Ecto neural progenitor cell (in vitro differentiated cells): ENCODE measurements around the gene C12orf60.
"Not testable (repeated sequence)": the region's sequence is repeated elsewhere in the genome, so short reads cannot be mapped to it uniquely, and the experiment has no call there.

Experiments used
- DNase-seq: peaks from one replicate; pipeline ENCODE4 v3.0.0-alpha.2; 2018; ENCODE audit warnings: low spot score

Gene C12orf60, protein sequence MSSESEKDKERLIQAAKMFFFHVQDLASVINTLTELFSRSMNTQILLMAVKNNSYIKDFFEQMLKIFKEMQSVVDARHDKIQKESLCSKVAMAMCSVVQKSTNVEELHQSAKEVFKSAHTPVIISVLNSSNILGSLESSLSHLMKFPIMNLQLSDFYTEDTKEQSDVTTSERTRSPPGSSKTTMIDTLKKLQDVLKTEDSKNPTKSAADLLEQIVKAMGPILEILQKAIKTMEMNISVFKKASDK

DNA sequence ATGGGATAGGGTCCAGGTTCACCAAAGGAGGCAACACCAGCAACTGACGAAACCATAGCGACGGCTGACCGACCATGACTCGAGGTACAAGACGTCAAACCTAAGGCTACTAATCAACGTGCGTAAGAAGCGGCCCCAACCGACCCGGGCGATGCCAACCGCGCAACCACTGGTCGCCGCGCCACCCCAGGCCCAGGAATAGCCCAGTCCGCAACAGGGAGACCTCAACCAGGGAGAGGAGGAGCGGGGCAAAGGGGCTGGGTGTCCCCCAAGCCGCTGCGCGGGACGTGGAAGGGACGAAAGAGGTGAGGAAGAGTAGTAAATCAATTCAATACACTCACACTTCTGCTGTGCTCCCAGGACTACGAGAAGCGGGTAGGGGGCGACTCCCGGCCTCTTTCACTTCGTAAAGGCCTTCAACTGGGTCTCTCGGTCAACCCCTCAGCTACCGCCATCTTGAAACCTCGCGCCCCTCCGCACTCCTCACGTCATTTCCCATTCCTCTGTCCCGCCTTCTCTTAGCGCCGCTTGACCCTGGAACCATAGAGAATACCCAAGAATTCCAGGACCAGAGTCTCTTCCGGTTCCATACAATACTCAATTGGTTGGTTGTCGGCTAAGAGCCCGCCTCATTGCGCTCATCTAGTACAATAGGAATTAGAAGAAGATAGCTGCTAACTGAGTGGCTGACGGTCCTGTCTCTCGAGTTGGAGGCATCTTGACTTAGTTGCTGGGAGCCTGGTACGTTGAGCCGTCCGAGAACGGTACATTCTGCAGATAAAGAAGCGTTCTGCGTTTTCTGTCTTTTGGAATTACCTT is at the start of gene C12orf60, which contains the start of gene WBP11:
Gene C12orf60, plus strand, starts transcription at position 660 of the 819 bp plus-strand sequence. CDS start 19,266 bp downstream, outside the sequence.
Gene WBP11, minus strand, starts transcription at position 468 of the 819 bp plus-strand sequence. CDS start 2,095 bp downstream, outside the sequence.
- peak; percentile 92 for DNase-seq

DNA sequence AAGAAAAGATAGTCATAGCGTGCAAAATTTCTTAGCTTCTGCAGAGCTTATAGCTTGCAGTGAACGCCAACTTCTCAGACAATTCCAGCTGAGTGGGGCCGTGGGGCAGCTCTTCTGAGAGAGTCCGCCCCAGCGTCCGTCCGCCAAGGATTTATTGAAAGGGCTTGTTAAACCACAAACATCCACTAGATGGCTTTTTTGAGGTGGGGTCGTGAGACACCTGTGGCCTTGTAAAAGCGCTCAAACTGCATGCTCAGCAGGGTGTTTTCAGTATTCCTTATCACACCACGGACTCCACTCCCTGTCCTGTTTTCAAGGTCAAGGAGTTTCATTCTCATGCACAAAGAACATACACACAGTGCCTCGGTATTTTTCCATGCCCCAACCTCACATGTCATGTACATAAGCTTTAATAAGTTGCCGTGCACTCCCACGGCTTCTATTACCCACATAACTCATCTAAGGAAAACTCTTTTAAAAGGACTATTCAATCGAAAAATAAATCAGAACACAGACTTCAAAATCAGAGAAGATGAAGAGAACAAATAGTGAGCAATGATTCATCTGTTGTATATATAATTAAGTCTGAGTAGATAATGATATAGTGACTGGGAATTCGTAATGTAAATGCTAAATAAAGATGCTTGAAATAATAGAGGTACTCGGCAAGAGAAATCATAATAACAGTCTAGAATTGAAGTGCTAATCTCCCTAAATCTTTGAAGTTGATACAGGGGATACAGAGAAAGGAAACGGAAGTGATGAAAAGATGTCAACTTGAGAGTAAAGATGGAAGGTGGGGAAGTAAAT is 46.9 kb upstream of the C12orf60 start:
- DNase-seq: peak; percentile 66

DNA sequence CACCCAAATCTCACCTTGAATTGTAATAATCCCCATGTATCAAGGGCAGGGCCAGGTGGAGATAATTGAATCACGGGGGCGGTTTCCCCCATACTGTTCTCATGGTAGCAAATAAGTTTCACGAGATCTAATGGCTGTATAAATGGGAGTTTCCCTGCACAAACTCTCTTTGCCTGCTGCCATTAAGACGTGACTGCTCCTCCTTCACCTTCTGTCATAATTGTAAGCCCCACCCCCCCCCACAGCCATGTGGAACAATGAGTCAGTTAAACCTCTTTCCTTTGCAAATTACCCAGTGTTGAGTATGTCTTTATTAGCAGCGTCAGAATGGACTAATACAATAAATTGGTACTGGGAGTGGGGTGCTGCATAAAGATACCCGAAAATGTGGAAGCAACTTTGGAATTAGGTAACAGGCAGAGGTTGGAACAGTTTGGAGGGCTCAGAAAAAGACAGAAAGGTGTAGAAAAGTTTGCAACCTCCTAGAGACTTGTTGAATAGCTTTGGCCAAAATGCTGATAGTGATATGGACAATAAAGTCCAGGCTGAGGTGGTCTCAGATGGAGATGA is 43.7 kb upstream of the C12orf60 start:
- not testable (repeated sequence) for DNase-seq

DNA sequence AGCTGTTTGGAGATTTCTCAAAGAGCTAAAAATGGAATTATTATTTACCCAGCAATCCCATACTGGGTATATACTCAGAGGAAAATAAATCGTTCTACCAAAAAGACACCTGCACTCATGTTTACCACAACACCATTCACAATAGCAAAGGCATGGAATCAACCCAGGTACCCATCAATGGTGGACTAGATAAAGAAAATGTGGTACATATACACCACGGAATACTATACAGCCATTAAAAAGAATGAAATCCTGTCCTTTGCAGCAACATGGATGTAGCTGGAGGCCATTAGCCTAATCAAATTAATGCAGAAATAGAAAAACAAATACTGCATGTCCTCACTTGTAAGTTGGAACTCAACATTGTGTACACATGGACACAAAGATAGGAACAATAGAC is 38.1 kb upstream of the C12orf60 start:
- no peak for DNase-seq

DNA sequence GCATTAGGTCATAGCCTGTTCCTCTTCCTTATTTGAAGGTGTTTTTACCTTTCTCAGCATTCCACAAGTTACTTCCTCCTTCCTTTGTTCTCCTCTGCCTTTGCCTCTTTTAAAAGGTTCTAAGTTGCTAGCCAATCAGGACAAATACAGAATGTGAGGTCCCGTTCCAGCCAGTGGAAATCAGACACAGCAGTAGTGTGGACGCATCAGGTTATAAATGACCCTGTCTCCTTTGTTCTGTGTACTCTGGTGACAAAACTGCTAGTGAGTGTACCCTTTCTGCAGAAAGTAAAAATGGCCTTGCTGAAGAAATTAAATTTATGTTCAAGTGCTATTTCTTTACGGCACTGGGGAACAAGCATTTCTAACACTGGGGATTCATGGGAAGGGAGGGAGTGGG is 37.5 kb upstream of the C12orf60 start:
- not testable (repeated sequence) for DNase-seq

DNA sequence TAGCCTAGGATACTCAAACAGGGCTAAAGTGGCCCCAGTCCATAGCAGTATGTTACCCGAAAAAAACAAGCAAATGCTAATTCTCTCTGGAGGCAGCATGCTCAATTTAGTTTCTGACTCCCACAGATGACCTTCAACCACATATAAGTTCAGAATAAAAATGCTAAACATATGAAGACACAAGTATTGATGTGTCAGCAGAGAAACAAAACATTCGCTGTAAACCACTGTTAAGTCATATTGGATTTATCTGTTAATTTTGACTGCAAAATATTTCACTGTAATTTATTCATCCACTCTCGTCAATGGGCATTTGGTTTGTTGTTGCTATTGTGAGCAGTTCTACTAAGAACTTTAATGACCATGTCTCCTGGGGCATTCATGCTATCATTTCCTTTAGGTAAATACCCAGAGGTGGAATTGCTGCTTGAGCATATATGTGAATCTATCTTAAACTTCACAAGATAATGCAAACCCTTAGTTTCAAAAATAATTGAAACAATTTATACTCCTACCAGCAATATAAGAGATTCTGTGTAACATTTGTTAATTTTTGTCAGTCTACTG is 36.7 kb upstream of the C12orf60 start:
- DNase-seq: no peak

DNA sequence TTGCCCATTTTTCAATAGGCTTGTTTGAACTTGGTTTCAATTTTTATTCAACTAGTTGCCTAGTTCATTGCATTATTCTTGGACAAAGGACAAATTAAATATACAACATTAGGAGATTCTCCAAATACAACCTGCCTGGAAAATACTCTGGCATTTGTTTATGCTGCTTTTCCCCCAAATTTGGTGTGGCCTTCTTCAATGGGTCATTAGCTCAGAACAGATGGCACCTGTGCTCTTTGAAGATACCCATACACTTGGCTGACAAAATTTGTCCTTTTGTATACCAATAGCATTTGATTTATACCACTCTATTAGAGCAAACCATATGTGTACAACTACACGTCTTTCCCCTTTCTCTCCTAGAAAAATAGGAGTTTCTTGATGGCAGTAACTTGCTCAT is 35.9 kb upstream of the C12orf60 start:
- DNase-seq: no peak

DNA sequence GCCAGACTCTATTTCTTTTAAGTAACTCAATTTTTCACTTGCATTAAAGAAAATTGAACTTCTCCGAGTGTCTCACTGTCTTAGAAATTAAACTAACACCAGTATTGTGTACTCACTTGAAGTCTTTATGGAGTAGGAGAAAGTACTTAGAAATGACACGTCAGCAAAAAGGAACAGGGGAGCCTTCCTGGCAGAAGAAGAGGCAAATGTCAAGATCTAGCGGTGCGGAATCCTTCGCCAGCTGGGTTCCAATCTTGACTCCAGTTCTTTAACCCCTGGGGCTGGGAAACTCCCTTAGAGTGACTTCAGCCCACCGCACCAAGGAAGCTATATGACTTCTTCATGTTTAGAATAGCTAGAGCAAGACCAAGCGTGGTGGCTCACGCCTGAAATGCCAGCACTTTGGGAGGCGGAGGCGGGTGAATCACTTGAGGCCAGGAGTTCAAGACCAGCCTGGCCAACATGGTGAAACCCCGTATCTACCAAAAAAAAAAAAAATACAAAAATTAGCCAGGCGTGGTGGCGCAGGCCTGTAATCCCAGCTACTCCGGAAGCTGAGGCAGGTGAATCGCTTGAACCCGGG is 34.6 kb upstream of the C12orf60 start:
- peak; percentile 56 for DNase-seq

DNA sequence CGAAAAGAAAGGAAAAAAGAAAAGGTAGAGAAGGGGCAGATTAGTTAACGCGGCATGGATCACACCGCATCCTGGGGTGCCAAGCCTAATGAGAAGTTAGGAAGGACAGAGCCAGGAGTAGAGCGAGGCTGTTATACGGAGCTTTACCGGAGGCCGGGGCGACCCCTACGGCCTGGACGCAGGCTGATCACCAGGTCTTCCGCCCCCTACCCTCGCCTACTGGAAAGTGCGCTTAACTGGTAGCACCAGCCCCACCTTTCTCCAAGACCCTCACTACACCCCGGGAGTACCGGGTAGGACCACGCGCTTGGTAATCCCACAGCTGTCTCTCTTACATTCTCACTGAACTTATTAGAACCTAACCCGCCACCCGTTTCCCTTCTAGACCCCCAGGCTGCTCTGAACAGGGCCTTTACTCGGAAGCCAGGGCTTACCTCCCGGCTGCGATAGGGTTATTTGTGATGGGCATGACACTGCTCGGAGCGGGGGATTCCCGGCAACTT is 34.0 kb upstream of the C12orf60 start:
- peak; percentile 82 for DNase-seq

DNA sequence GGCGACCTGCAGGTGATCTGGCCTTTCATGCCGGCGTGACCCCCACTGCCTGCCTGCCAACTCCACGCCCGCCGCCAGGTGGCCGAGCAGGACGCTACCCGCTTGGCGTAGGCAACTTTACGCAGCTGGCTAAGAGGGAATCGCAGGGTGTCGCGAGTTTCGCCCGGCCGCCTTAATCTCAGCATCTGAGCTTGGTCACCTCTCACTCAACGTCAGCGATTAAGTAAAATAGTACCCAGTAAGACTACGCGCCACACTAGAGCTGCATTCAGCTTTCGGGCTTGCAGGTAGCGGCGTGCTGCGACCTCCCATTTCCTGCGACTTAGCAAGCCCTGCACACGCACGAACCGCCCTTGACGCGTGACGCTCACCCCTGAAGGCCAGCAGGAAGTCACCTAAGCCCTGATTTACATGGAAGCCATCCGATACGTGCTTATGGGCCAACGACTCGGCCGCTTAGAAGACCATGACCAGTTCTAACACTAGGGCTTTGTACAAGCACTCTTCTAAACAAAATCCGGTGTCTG is 33.4 kb upstream of the C12orf60 start:
- DNase-seq: peak; percentile 92

DNA sequence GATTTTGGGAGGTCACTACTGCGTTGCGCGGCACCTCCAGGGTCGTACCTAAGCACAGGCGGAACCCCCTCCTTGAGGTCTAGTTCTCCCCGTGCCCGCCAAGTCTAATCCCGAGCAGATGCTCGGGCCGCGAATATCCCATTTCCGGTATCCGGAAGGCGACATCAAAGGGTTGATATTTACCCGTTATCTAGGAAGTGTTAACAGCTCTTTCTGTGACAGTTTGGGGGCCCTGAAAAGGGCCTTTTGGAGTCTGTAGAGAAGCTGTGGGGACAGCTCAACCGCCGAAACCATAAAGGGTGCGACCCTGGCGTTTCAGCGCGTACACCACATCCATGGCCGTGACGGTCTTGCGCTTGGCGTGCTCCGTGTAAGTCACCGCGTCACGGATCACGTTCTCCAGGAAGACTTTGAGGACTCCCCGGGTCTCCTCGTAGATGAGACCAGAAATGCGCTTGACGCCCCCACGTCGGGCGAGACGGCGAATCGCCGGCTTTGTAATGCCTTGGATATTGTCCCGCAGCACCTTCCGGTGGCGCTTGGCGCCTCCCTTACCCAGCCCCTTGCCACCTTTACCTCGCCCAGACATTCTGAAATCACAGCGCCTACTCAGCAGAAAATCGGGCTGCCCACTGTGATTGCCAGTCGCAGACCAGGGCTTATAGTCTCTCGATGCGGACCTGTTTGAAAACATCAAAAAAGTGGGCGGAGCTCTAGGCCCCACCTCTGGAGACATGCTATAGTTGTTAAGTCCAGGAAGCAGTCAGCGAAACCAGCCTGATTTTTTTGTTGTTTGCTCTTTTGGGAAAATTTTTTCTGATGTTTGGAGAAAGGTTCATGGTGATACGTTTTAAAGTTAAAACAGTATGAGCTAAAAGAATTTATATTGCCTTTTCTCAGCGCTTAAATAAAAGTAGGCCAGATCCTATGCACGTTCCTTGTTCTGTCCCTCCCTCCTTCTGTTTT is 32.7 kb upstream of the C12orf60 start:
- DNase-seq: peak; percentile 96

DNA sequence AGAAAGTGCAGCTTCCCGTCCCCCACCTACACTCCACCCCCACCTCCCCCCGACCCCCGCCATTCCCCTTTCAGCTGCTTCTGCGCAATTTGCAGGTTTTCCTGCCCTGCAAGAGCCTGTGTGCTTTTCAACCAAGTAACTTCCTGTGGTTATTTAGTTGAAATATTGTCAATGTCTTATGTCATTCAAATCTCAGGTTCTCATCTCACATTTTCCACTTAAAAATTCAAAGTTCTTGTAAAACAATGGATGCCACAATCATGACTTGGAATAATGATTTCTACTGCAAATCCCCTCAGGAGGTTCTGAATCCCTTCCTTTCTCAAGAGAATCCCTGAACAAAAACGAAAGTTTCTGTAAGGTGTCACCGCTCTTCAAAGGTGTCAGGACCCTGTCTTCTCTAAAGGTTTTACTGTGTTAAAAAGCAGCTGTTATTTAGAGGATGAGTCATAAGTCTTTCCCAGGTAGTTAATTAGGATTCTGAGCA is 31.8 kb upstream of the C12orf60 start:
- peak; percentile 57 for DNase-seq

DNA sequence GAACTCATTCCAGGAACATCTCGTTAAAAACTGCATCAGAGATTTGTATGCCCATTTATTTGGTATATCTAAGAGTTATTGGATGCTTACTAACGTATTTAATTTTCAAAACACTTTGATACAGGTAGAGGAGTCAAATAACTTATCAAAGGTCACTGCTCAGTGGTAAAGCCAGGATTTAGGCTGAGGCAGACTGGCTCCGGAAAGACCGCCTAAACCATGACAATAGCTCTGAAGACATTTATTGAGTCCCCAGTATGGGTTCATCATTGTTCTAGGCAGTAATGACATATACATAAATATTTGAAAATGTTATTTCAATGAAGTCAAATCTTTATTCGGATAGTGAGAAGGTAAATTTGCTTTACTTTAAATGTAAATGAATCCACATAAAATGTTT is 30.5 kb upstream of the C12orf60 start:
- no peak for DNase-seq

DNA sequence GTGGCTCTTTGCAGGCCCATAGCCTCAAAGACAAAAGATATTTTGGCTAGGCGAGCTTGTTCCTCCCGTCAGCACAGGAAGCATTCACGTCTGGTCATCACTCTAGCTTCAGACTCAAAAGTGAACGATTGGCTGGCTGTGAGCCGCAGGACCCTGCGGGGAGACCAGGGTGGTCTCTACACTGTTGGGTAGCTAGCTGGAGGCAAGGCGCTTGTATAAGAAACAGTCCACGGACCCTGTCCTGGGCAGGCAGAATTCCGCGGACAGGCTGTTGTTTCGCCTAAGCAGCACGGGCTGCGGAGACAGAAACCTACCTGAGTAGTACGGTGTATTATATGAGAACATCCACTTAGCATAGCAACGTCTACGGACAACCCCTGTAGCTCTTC is 29.8 kb upstream of the C12orf60 start:
- peak; percentile 84 for DNase-seq

DNA sequence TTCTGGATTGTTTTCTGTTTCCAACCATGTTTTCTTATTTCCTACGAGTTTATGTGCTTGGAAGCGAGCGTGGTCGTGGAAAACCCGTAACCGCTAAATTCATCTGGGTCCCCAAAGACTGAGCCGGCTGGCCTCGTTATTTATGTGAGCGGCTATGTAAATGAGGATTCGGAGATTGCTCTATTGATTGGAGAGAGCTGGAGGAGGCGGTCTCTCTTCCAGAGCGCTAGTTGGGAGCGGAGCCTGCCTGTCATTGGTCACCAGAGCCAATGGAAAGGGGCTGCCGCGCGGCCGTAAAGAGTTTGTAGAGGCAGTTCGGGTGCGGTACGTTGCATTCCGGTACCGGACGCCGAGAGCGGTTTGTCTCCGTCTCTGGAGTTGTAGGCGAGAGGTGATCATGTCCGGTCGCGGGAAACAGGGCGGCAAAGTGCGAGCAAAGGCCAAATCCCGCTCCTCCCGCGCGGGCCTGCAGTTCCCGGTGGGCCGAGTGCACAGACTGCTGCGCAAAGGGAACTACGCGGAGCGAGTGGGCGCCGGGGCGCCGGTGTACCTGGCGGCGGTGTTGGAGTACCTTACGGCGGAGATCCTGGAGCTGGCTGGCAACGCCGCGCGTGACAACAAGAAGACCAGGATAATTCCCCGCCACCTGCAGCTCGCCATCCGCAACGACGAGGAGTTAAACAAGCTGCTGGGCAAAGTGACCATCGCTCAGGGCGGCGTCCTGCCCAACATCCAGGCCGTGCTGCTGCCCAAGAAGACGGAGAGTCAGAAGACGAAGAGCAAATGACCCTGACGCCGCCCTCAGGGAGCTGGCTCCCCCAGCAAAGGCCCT is 29.2 kb upstream of the C12orf60 start:
- DNase-seq: peak; percentile 96

DNA sequence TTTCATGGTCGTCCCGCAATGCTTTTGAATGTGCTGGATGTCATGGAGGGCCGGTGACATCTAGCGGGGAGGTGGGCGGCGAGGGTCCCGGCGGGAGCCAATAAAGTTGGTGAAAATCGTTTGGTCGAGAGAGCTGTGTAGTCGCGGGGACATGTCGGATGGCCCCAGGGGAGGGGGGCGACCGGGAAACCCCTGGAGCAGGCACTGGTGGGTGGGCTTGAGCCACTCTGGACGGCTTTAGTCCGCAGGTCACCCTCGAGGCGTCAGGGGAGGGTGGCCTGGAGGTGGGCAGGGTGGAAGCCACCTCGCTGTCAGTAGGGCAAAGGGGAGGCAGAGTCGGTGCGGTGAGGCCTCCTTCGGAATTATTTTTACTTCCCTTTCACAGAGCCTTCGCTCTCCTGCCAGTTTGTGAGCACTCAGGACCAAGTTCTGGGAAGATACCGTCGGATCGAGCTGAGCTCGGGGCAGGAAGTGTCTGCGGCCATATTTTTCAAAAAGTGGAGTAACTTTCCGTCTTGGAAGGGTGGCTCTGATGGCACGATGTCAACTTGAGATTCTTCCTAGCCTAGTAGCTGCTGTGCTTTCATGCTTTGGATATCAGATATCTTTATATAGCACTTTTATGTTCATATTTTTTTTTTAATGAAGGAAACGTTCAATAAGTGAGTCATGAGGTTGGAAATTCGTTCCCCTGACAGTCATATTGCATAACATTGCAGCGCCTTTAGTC is 28.4 kb upstream of the C12orf60 start:
- peak; percentile 76 for DNase-seq

DNA sequence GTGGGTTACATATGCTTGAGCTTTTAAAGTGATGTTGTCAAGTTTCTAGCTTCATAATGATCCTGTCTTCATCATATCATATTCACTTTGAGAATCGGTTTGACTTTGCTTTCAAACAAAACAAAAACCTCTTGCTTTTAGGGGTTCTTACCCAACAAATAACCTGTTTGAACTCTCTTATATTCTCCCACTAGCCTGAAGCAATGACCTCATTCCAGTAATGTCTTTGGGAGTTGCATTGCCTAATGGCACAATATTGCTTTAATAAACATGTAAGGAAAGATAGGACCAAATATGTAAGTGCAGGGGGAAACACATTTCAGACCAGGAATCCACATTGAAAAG is 27.9 kb upstream of the C12orf60 start:
- no peak for DNase-seq
